Activated naive CD4-positive, alpha-beta T cell treated with anti-CD3 and anti-CD28 coated beads for 36 hours (primary cell): ENCODE results near the gene KBTBD8. TPM values are rescaled to one million over a fixed set of nuclear protein-coding genes. Genes with fewer than 3 reads are reported as not detected.

Source experiments
- CTCF ChIA-PET: fragments of 350-600 bp; sonication (Branson Sonifier 250); formaldehyde crosslinking; loops from one replicate; lab custom pipeline; 2021; ENCODE audit warnings: antibody characterized with exemption; lab: Charles Lee
- DNase-seq: peaks from one replicate; pipeline ENCODE4 v3.0.0-alpha.2; 2020
- H3K27ac Mint-ChIP-seq: one replicate; pipeline ENCODE4 v1.8.0; 2021; ENCODE audit warnings: mild to moderate bottlenecking, mixed read lengths
- H3K27me3 Mint-ChIP-seq: one replicate; pipeline ENCODE4 v1.8.0; 2021; ENCODE audit warnings: low read depth, mixed read lengths
- H3K36me3 Mint-ChIP-seq: one replicate; pipeline ENCODE4 v1.8.0; 2021; ENCODE audit warnings: low read depth, mixed read lengths
- H3K4me1 Mint-ChIP-seq: one replicate; pipeline ENCODE4 v1.8.0; 2021; ENCODE audit warnings: low read depth, mixed read lengths
- H3K4me3 Mint-ChIP-seq: one replicate; pipeline ENCODE4 v1.8.0; 2021; ENCODE audit warnings: mild to moderate bottlenecking, moderate library complexity, mixed read lengths
- H3K9me3 Mint-ChIP-seq: one replicate; pipeline ENCODE4 v1.8.0; 2021; ENCODE audit warnings: mixed read lengths
- intact Hi-C: fragments of 100-400 bp; cut with micrococcal nuclease; formaldehyde crosslinking; loops from one replicate; pipeline ENCODE4 v1.15.1; 2023
- total RNA-seq, 2 experiments: library from RNA; stranded (reverse); gene quantifications; one replicate each; pipeline ENCODE4 v1.2.3, GENCODE V29; 2021

KBTBD8 gene
- total RNA-seq, 2 experiments from 2014 or later, result 6.8 to 7.4 TPM

DNA sequence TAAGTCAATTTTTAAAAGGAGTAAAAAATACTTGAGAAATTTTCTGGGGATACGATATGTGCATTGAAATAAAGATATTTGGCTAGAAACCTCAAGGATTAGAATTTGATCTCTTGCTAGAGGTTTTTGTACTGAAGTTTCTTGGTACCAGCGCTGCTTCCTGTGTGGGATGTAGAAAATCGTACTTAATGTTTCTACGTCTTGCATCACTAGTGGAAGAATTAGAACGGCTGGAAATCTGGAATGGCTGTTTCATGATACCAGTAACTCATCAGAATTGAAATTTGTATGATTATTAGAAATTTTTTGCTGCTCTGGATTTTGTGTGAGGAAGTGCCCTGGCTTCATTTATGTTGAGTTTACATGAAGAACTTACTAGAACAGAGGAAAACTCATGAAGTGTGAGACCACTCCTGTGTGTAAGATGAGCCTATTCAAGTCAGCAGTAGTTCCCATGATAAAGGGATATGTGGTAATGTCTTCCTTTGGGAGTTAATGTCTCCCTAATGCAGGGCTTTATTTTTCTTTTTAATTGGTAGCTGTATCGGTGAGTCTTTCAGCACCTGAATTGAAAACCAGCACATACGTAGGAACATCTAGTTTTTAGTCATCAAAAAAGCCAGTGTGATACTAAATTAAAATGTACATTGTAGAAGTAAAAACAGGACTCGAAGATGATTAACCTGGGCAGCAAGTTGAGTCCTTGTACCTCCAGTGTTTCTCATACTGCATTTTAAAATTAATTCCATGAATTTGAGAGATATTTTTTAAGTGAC lies 3.2 kb downstream of the KBTBD8 start:
- CTCF ChIA-PET, result no interaction called here

DNA sequence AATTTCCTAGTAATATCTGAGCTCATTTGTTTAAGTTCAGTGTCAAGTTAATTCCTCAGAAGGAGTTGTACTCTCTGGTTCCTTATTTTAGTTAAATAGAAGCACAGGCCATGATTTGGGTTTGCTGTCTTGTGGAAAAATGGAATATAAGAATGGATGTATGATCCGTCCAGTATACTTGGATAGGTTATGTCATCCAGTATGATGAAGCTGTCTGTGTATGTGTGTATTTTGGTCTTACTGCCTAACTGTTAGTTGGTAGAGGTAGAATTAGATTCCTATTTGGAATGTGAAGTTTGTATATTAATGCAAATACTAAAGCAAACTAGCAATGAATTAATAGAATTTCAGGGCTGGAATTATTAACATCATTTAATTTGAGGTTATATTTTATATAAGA lies 7.9 kb downstream of the KBTBD8 start:
- Mint-ChIP-seq H3K4me3 (no peak overlapping the region), H3K27ac (no peak overlapping the region), H3K36me3 (peaks cover 58% of the 10 kb centered on the region), H3K9me3 (no peaks in the 10 kb centered on the region), H3K4me1 (peaks cover 40% of the 10 kb centered on the region), H3K27me3 (no peaks in the 10 kb centered on the region)
- no peak for DNase-seq
- CTCF ChIA-PET, result interaction anchor here (1.0 to 2.6 kb wide), 4 partner anchors 9 to 108 kb away, joined by 3 to 14 read pairs (median 4); no protein-coding TSS in a partner anchor
- intact Hi-C loops, result loop anchor here (10.0 kb wide), 1 partner anchor 1239 kb away; no protein-coding TSS in a partner anchor

More for the DNA sequence above, 3.2 kb downstream of the KBTBD8 start:
- Mint-ChIP-seq H3K4me1 (peaks cover 49% of the 10 kb centered on the region), H3K36me3 (peaks cover 33% of the 10 kb centered on the region), H3K4me3 (peak overlapping the region; percentile 40), H3K9me3 (no peaks in the 10 kb centered on the region), H3K27me3 (no peaks in the 10 kb centered on the region), H3K27ac (peak overlapping the region; percentile 75)
- no peak for DNase-seq
- intact Hi-C loops, result loop anchor here (2.0 to 10.0 kb wide), 2 partner anchors 528 to 1244 kb away; no protein-coding TSS in a partner anchor

DNA sequence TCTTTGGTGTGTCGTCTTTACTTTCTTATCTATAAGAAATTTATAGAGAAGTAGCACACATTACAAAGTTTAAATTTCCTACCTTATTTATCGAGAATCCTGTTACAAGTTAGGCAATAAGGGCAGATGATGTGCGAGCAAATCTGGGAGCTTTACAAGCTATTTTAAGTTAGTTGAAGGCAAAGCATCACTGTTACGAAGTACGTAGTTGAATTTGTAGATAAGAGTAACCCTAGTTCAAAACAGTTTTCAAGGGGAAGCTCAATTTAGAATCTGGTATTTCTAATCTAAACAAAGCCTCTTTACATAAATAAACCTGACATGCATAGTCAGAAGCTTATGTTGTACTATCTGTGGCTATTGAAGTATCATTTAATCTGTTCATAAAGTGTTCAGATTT lies 8.4 kb downstream of the KBTBD8 start:
- no peak overlapping the region for H3K27ac Mint-ChIP-seq
- H3K27me3 Mint-ChIP-seq, result no peaks in the 10 kb centered on the region
- no peaks in the 10 kb centered on the region for H3K9me3 Mint-ChIP-seq
- peaks cover 35% of the 10 kb centered on the region for H3K4me1 Mint-ChIP-seq
- CTCF ChIA-PET, result interaction anchor here (1.1 to 2.6 kb wide), 3 partner anchors 9 to 107 kb away, joined by 3 to 14 read pairs (median 4); no protein-coding TSS in a partner anchor
- no peak overlapping the region for H3K4me3 Mint-ChIP-seq
- intact Hi-C loops, result loop anchor here (10.0 kb wide), 1 partner anchor 1238 kb away; no protein-coding TSS in a partner anchor
- DNase-seq, result no peak
- H3K36me3 Mint-ChIP-seq, result peaks cover 55% of the 10 kb centered on the region

DNA sequence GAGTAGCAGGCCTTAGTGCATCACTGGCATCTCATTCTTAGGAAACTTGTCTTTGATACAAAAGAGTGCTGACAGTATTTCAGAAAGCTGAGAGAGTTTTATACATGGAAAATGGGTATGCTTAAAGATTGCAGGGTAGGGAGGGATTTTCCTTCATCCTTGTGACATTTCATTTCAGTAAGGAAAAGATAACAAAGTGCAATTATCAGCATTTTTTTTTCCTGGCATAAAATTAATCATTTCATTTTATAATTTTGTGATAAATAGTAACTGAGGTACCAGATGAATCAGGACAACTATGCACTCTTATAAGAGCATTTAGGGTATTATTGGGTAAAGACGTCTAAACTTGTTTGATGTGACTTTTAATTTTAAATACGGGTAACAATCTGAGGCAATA lies 10.3 kb downstream of the KBTBD8 start:
- Mint-ChIP-seq H3K4me3 (no peak overlapping the region), H3K9me3 (no peaks in the 10 kb centered on the region), H3K4me1 (peaks cover 26% of the 10 kb centered on the region), H3K36me3 (peaks cover 53% of the 10 kb centered on the region), H3K27me3 (no peaks in the 10 kb centered on the region), H3K27ac (no peak overlapping the region)
- no peak for DNase-seq
- intact Hi-C loops, result loop anchor here (10.0 kb wide), 1 partner anchor 1236 kb away; no protein-coding TSS in a partner anchor
- CTCF ChIA-PET, result interaction anchor here (2.6 kb wide), 1 partner anchor 37 kb away, joined by 14 read pairs; no protein-coding TSS in a partner anchor

DNA sequence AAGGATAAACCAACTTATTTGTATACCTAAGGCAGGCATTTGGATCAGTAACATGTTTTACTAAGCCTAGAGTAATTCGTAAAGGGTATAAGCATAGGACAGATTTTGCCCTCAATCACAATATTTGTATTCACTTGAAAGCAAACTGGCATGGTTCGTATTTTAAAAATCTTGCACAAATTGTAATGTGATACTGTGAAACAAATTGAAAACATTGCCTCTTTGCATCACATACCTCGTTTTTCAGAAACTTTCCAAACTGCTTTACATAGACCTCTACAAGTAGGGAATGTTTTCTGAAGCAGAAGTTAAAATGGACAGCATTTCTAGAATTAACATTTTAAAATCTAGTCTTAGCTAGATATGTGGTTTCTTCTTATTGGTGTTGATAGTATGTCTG lies 11.6 kb downstream of the KBTBD8 start:
- H3K36me3 Mint-ChIP-seq, result peaks cover 47% of the 10 kb centered on the region
- peaks cover 18% of the 10 kb centered on the region for H3K4me1 Mint-ChIP-seq
- H3K27ac Mint-ChIP-seq, result no peak overlapping the region
- H3K9me3 Mint-ChIP-seq, result no peaks in the 10 kb centered on the region
- no peak overlapping the region for H3K4me3 Mint-ChIP-seq
- CTCF ChIA-PET, result interaction anchor here (0.7 kb wide), 1 partner anchor 38 kb away, joined by 3 read pairs; no protein-coding TSS in a partner anchor
- no peak for DNase-seq
- H3K27me3 Mint-ChIP-seq, result no peaks in the 10 kb centered on the region
- intact Hi-C loops, result loop anchor here (10.0 kb wide), 1 partner anchor 1235 kb away; no protein-coding TSS in a partner anchor

DNA sequence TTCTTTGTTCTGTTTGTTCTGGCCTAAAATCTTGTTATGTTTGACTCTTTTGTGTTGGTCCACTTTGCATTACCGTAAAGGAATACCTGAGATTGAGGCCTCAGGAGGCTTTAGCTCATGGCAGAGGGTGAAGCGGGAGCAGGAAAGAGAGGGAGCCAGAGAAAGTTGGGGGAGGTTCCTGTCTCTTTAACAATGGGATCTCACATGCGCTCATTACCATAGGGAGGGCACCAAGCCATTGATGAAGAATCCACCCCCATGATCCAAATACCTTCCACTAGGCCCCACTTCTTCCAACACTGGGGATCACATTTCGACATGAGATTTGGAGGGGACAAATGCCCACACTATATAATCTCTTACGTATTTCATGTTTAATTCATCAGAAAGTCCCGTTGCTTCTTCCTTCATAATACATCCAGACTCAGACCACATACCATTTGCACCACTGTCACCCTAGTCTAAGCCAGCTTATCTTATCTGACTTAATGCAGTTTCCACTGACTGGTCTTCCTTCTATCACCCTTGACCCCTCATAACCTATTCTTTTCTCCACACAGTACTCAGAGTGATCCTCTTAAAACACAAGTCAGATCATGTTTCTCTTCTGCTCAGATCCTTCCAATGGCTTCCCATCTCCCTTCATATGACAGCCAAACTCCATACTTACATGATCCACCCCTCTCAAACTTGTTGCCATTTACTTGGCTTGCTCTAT lies 13.5 kb downstream of the KBTBD8 start:
- CTCF ChIA-PET, result interaction anchor here (0.8 kb wide), 1 partner anchor 26 kb away, joined by 4 read pairs; no protein-coding TSS in a partner anchor
- H3K4me1 Mint-ChIP-seq, result peaks cover 14% of the 10 kb centered on the region

DNA sequence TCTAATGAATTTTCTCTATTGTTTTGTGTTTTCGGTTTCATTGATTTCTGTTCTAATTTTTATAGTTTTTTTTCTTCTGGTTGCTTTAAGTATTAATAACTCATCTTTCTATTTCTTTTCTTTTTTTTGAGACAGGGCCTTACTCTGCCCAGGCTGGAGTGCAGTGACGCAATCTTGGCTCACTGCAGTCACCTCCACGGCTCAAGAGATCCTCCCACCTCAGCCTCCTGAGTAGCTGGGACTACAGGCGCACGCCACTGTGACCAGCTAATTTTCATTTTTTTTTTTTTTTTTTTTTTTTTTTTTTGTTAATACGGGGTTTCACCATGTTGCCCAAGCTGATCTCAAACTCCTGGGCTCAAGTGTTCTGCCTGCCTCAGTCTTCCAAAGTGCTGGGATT lies 14.5 kb downstream of the KBTBD8 start:
- intact Hi-C loops, result no loop called here
- H3K27me3 Mint-ChIP-seq, result no peaks in the 10 kb centered on the region
- DNase-seq, result no peak
- no peak overlapping the region for H3K27ac Mint-ChIP-seq
- H3K9me3 Mint-ChIP-seq, result no peaks in the 10 kb centered on the region
- H3K4me1 Mint-ChIP-seq, result peaks cover 18% of the 10 kb centered on the region
- H3K36me3 Mint-ChIP-seq, result peaks cover 29% of the 10 kb centered on the region
- no peak overlapping the region for H3K4me3 Mint-ChIP-seq
- CTCF ChIA-PET, result no interaction called here

More for the DNA sequence above, 13.5 kb downstream of the KBTBD8 start:
- Mint-ChIP-seq H3K27me3 (no peaks in the 10 kb centered on the region), H3K9me3 (no peaks in the 10 kb centered on the region), H3K36me3 (peaks cover 35% of the 10 kb centered on the region), H3K27ac (no peak overlapping the region), H3K4me3 (no peak overlapping the region)
- intact Hi-C loops, result no loop called here
- DNase-seq, result no peak

DNA sequence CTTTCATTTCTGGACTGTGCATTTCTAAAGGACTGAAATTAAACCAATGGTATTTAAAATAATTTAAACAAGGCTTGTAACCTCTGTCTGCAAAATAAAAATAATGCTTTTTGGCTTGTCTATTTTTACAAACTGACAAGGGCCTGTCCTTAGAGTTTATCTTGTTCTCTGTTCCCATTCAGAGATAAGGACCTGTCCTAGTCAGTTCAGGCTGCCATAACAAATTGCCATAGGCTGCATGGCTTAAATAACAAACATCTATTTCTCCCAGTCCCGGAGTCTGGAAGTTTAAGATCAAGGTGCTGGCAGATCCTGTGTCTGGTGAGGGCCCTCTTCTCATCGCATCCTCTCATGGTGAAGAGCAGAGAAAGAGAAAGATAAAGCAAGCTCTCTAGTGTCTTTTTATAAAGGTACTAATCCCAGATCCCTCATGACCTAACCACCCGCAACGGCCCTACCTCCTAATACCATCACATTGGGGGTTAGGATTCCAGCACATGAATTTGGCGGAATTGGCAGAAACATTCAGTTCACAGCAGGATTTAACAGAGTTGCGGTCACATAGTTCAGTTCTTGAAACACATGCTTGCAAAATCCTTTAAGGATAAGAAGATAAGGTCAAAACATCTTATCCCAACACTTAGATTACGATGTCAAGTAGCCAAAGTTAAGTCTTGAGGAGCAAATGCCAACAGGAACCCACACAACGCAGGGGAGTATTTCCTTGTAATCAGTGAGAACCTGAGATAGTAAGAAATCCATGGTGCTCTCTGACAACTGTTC lies 17.8 kb downstream of the KBTBD8 start:
- Mint-ChIP-seq H3K4me1 (peaks cover 30% of the 10 kb centered on the region), H3K27me3 (no peaks in the 10 kb centered on the region), H3K9me3 (no peaks in the 10 kb centered on the region), H3K4me3 (no peak overlapping the region), H3K36me3 (peaks cover 11% of the 10 kb centered on the region), H3K27ac (no peak overlapping the region)
- CTCF ChIA-PET, result interaction anchor here (0.8 to 1.8 kb wide), 2 partner anchors 10 to 25 kb away, joined by 3 read pairs; no protein-coding TSS in a partner anchor
- intact Hi-C loops, result loop anchor here (2.0 to 5.0 kb wide), 2 partner anchors 61 to 1996 kb away; partner anchors contain the start of gene EOGT
- no peak for DNase-seq

DNA sequence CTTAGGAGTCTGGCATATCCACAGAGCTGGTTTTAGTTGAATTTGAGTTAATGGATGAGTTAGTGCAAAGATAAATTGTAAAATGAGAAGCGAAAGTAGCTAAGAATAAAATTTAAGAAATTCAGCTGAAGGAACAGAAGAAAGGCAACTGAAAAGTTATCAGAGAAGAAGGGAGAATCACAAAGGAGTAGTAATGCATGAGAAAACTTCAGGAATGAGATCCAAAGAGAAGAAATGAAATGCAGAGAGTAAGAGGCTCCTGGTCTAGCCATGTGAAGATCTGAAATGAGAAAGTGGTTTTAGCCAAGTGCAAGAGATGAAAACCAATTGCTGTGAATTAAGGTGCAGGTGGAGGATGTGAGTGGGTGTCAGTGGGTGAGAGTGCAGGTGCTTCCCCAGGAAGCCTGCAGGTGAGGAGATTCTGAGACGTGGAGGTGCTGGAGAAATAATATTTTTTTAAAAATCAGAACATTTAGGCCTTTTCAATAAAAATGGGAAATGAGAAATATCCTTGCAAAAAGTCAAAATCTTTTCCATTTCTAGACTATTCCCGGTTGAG lies 18.5 kb downstream of the KBTBD8 start:
- H3K27ac Mint-ChIP-seq, result no peak overlapping the region
- CTCF ChIA-PET, result interaction anchor here (0.6 to 1.8 kb wide), 3 partner anchors 11 to 460 kb away, joined by 3 to 5 read pairs (median 3); no protein-coding TSS in a partner anchor
- H3K36me3 Mint-ChIP-seq, result peaks cover 11% of the 10 kb centered on the region
- H3K9me3 Mint-ChIP-seq, result no peaks in the 10 kb centered on the region
- DNase-seq, result no peak
- H3K27me3 Mint-ChIP-seq, result no peaks in the 10 kb centered on the region
- H3K4me1 Mint-ChIP-seq, result peaks cover 30% of the 10 kb centered on the region
- intact Hi-C loops, result loop anchor here (1.0 to 5.0 kb wide), 3 partner anchors 16 to 1996 kb away; partner anchors contain the start of gene EOGT
- no peak overlapping the region for H3K4me3 Mint-ChIP-seq

DNA sequence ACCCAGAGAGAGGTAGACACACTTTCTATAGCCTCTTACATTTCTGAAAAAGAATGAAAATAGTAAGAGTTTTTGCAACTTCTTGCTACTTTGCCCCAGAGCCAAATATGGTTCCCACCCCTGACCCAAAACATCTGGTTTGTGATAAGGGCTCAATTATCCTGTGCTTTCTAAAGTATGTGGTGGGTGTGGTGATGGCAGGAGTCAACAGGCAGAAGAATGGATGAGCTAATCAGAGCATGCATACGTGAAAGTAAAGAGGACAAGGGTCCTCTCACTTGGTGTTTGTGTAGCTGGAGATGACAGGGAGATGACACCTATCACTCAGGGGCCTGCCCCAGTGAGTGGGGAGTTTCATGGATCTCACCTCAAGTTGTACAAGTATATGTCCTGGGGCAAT lies 19.1 kb downstream of the KBTBD8 start:
- intact Hi-C loops, result loop anchor here (1.0 to 5.0 kb wide), 3 partner anchors 17 to 1995 kb away; partner anchors contain the start of gene EOGT
- peak; percentile 45 for DNase-seq

More for the DNA sequence above, 19.1 kb downstream of the KBTBD8 start:
- Mint-ChIP-seq H3K4me3 (no peak overlapping the region), H3K36me3 (peaks cover 5% of the 10 kb centered on the region), H3K4me1 (peaks cover 30% of the 10 kb centered on the region), H3K27me3 (no peaks in the 10 kb centered on the region), H3K27ac (no peak overlapping the region), H3K9me3 (no peaks in the 10 kb centered on the region)
- CTCF ChIA-PET, result no interaction called here
